HG02642 (cell line): ENCODE data around the gene LSMEM2.
"Not testable (repeated sequence)": the region's sequence is repeated elsewhere in the genome, so short reads cannot be mapped to it uniquely, and the experiment has no call there.

Experiments
- ATAC-seq: cut with Tn5 transposase; IDR thresholded peaks from one replicate; pipeline ENCODE4 v1.9.1; 2021; ENCODE audit warnings: mild to moderate bottlenecking; ENCODE audit not compliant: unreplicated experiment, poor library complexity

The LSMEM2 gene

GRCh38 chr3:50275141-50275995 lies 3.5 kb upstream of the LSMEM2 start:
- ATAC-seq = no peak

GRCh38 chr3:50275996-50276761 lies 2.7 kb upstream of the LSMEM2 start:
- ATAC-seq = no peak

GRCh38 chr3:50276762-50277101 lies 2.2 kb upstream of the LSMEM2 start:
- no peak for ATAC-seq

GRCh38 chr3:50278123-50278879 lies 586 bp upstream of the LSMEM2 start:
- ATAC-seq = no peak

GRCh38 chr3:50279255-50280016 lies 549 bp downstream of the LSMEM2 start:
- ATAC-seq = no peak

- not testable (repeated sequence) for ATAC-seq
Measured at GRCh38 chr3:50284121-50284520, 5.2 kb downstream of the LSMEM2 start.

- ATAC-seq = no peak
Measured at GRCh38 chr3:50286322-50287227, 7.7 kb downstream of the LSMEM2 start.

GRCh38 chr3:50287262-50287661 lies 8.4 kb downstream of the LSMEM2 start:
- no peak for ATAC-seq

GRCh38 chr3:50288387-50289007 lies 9.6 kb downstream of the LSMEM2 start:
- no peak for ATAC-seq

- no peak for ATAC-seq
Measured at GRCh38 chr3:50289130-50289529, 10.2 kb downstream of the LSMEM2 start.

- no peak for ATAC-seq
Measured at GRCh38 chr3:50290161-50290641, 11.3 kb downstream of the LSMEM2 start.

GRCh38 chr3:50292159-50293078 lies 13.5 kb downstream of the LSMEM2 start, which contains the start of gene IFRD2:
Gene IFRD2 (minus strand): TSS chr3:50292429. CDS start chr3:50292274, 155 bp downstream.
- ATAC-seq = peak; percentile 93

- no peak for ATAC-seq
Measured at GRCh38 chr3:50293079-50293801, 14.4 kb downstream of the LSMEM2 start.

- no peak for ATAC-seq
Measured at GRCh38 chr3:50294089-50294488, 15.2 kb downstream of the LSMEM2 start.

- no peak for ATAC-seq
Measured at GRCh38 chr3:50294492-50295403, 15.9 kb downstream of the LSMEM2 start.
